HL-60 (cell line): Measurements from ENCODE around the gene CFAP46.

Experiments used
- CTCF ChIP-seq: IDR thresholded peaks from one replicate; pipeline ENCODE4 v1.5.1; 2011; ENCODE audit warnings: low read length, control low read depth, inconsistent platforms; ENCODE audit not compliant: insufficient read depth
- GABPA ChIP-seq: IDR thresholded peaks from 2 replicates; pipeline ENCODE4 v1.6.1; 2012; ENCODE audit warnings: low read depth
- POLR2AphosphoS5 ChIP-seq: IDR thresholded peaks from 2 replicates; pipeline ENCODE4 v1.6.1; 2012; ENCODE audit warnings: low read depth
- REST ChIP-seq: IDR thresholded peaks from 2 replicates; pipeline ENCODE4 v1.6.1; 2012; ENCODE audit warnings: low read depth; ENCODE audit not compliant: insufficient replicate concordance
- SPI1 ChIP-seq: IDR thresholded peaks from 2 replicates; pipeline ENCODE4 v1.6.1; 2012; ENCODE audit warnings: low read depth, mild to moderate bottlenecking, borderline replicate concordance

DNA sequence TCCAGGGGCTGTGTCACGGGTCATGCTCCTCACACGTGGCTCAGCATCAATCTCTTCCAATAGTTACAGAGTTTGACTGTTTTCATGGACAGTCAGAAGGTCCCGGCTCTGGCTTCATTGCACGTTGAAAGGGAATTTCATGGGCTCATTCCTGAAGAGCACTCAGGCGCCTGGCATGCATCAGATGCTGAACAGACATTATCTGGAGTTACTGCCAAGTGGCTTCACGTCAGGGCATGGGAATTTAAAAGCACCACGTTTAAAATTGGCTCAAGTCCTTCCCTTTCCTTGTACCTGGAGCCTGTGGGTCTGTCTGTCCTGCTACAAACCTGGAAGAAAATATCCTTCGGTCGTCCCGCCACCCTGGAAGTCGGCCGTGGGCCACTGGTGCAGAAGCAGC is 50.4 kb downstream of the CFAP46 start:
- TF ChIP-seq REST: no peak
- no peak for TF ChIP-seq CTCF
- no peak for TF ChIP-seq POLR2AphosphoS5
- no peak for TF ChIP-seq GABPA
- TF ChIP-seq SPI1: no peak
